Body of pancreas (tissue), 4 donors: ENCODE measurements around the gene GGT6. TPM values are rescaled to one million over a fixed set of nuclear protein-coding genes. Genes with fewer than 3 reads are reported as not detected.

ENCODE experiments used
- ATAC-seq: fragments of 150-250 bp; one replicate; pipeline ENCODE4 v1.9.1; 2016
- DNase-seq, 4 donors: peaks; one replicate each; pipeline ENCODE4 v3.0.0-alpha.2; 2019
- H3K27ac ChIP-seq, 4 donors: fragments of 200-600 bp; sonication (generic); 1 replicate in 3 of 4; 2 replicates in 1 of 4; pipeline versions ENCODE4 v1.5.1 to v1.6.1; 2016 to 2019; ENCODE audit warnings: mild to moderate bottlenecking in 1 of 4, mixed read lengths in 1 of 4, moderate library complexity in 1 of 4
- H3K27me3 ChIP-seq, 2 donors: fragments of 200-600 bp; sonication (generic); one replicate each; pipeline ENCODE4 v1.6.0; 2016; ENCODE audit warnings: mild to moderate bottlenecking in 1 of 2
- H3K36me3 ChIP-seq, 2 donors: fragments of 200-600 bp; sonication (generic); replicated peaks in 1 of 2; 2 replicates each; pipeline ENCODE4 v1.5.1; 2016; ENCODE audit warnings: low read depth in 2 of 2; ENCODE audit not compliant: insufficient read depth in 1 of 2
- H3K4me1 ChIP-seq: fragments of 200-600 bp; sonication (generic); one replicate; pipeline ENCODE4 v1.6.0; 2016
- H3K4me3 ChIP-seq, 2 donors: fragments of 200-600 bp; sonication (generic); 1 replicate in 1 of 2; 2 replicates in 1 of 2; pipeline ENCODE4 v1.5.1; 2016 to 2019
- H3K9me3 ChIP-seq, 3 donors: fragments of 200-600 bp; sonication (generic); 1 replicate in 2 of 3; 2 replicates in 1 of 3; pipeline ENCODE4 v1.5.1; 2016
- CTCF ChIP-seq, 7 experiments: fragments of 450-650 bp in 4 of 7; fragments of 200-600 bp in 3 of 7; sonication (generic) in 3 of 7; IDR thresholded peaks; one replicate each; pipeline ENCODE4 v1.5.1; 2016 to 2019; ENCODE audit warnings: antibody characterized with exemption in 7 of 7
- POLR2A ChIP-seq, 3 donors: fragments of 450-650 bp; IDR thresholded peaks; one replicate each; pipeline ENCODE4 v1.6.1; 2016; ENCODE audit warnings: antibody characterized with exemption in 3 of 3, mild to moderate bottlenecking in 2 of 3
- WGBS, 2 donors: methylation state at CpG; one replicate each; pipeline ENCODE4 v1.1.5; 2017; 5-methylcytosine and 5-hydroxymethylcytosine counted together
- intact Hi-C: fragments of 100-400 bp; cut with DNase I; formaldehyde crosslinking; loops from one replicate; pipeline ENCODE4 v1.15.1; 2023
- total RNA-seq, 2 donors: library from RNA; depleted of rRNA; stranded (reverse); fragments of >200 nt; gene quantifications; one replicate each; pipeline ENCODE4 v1.1.0, GENCODE V29; 2016

GGT6 gene
- total RNA-seq, 2 donors from 2014 or later: 29.3 to 85.7 TPM

GRCh38 chr17:4512156-4513112 lies 47.9 kb downstream of the GGT6 start:
- Histone ChIP-seq H3K27me3 (no peaks in the 10 kb centered on the region), H3K4me3 (no peak overlapping the region), H3K27ac (peak overlapping the region; percentile 77 to 91 (median 82)), H3K4me1 (peaks cover 90% of the 10 kb centered on the region), H3K9me3 (no peaks in the 10 kb centered on the region), H3K36me3 (no peaks in the 10 kb centered on the region)
- WGBS, 2 donors: 90 to 95% methylated on average over 23 to 31 of the region's 31 CpGs
- ATAC-seq: no peak
- TF ChIP-seq CTCF (IDR thresholded peaks at IDR 0.05): no peak
- TF ChIP-seq POLR2A (IDR thresholded peaks at IDR 0.05): no peak
- intact Hi-C loops: no loop called here
- DNase-seq: no peak

GRCh38 chr17:4511199-4511932 lies 49.0 kb downstream of the GGT6 start:
- Histone ChIP-seq H3K4me3 (no peak overlapping the region), H3K27ac (peak overlapping the region; percentile 34 to 83 (median 72)), H3K9me3 (no peaks in the 10 kb centered on the region), H3K27me3 (no peaks in the 10 kb centered on the region), H3K4me1 (peaks cover 95% of the 10 kb centered on the region), H3K36me3 (no peaks in the 10 kb centered on the region)
- ATAC-seq (no peak), DNase-seq (no peak)
- WGBS, 2 donors: 87 to 99% methylated on average over 9 to 10 of the region's 10 CpGs
- intact Hi-C loops: no loop called here
- TF ChIP-seq POLR2A (IDR thresholded peaks at IDR 0.05): no peak
- TF ChIP-seq CTCF (IDR thresholded peaks at IDR 0.05): no peak

GRCh38 chr17:4510618-4510941 lies 49.8 kb downstream of the GGT6 start:
- Histone ChIP-seq H3K4me1 (peaks cover 95% of the 10 kb centered on the region), H3K9me3 (no peaks in the 10 kb centered on the region), H3K27ac (peak overlapping the region; percentile 34 to 83 (median 72)), H3K27me3 (no peaks in the 10 kb centered on the region), H3K36me3 (no peaks in the 10 kb centered on the region), H3K4me3 (no peak overlapping the region)
- TF ChIP-seq CTCF (IDR thresholded peaks at IDR 0.05) (no peak), POLR2A (IDR thresholded peaks at IDR 0.05) (no peak)
- ATAC-seq (no peak), DNase-seq (no peak)
- intact Hi-C loops: no loop called here
- 70 to 72% methylated on average over 5 to 11 of the region's 11 CpGs for WGBS, 2 donors

- Histone ChIP-seq H3K27me3 (no peaks in the 10 kb centered on the region), H3K36me3 (no peaks in the 10 kb centered on the region), H3K4me1 (peaks cover 91% of the 10 kb centered on the region), H3K4me3 (no peak overlapping the region), H3K27ac (peak overlapping the region; percentile 34 to 83 (median 72)), H3K9me3 (no peaks in the 10 kb centered on the region)
- intact Hi-C loops: no loop called here
- TF ChIP-seq POLR2A (IDR thresholded peaks at IDR 0.05) (no peak), CTCF (IDR thresholded peaks at IDR 0.05) (no peak)
- DNase-seq (peak in 3 of 4 donors; percentile 39 to 55 (median 46)), ATAC-seq (peak; percentile 24)
- 73 to 75% methylated on average over 10 to 21 of the region's 21 CpGs for WGBS, 2 donors
Observed at GRCh38 chr17:4509923-4510617, 50.3 kb downstream of the GGT6 start.
